ENCODE results near the gene TRIOBP.
A peak's percentile ranks its signal among the peaks of the same experiment; 100 is the strongest.

The TRIOBP gene

DNA sequence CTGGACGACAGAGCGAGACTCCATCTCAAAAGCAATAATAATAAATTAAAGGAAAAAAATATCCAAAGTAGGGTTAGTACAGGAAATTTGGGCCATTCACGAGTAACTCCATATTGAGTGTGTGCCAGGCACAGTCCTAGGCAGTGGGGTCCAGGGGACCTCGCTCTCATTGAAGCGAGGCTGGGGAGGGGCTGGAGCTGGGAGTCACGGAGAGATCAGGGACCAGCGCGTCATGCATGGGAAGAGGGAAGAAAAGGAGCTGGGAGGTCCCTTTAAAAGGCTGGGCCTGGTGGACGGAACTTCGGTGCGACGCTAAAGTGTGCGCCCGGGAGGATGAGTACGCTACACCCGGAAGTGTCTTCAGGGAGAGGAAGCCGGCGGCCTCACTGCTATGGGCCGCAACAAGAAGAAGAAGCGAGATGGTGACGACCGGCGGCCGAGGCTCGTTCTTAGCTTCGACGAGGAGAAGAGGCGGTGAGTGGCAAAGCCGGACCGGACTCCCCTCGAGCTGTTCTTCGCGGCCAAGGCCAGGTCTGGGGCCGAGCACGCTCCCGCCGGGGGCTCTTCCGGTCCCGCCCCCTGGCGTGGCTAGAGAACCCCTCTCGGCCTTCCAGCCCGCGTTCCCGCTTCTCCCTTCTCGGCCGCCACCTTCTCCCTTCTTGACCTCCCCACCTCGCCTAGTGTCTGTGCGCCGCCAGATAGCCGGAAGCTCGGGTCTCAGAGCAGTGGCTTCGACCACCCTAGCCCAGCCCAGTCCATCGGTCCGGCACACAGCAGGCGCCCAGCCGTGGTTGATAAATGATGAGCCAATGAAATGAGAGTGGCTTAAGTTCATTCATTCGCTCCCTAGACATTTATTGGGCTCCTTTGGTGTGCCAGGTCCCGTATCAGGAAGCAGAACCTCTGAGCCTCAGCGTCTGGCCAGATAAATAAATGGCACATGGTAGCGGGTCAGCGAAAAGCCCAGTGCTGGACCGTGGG lies 10.6 kb upstream of the TRIOBP start, which contains the start of gene NOL12 (continued):
- TF ChIP-seq ZNF112 (tag by site-specific recombination; IDR thresholded peaks at IDR 0.05): no peak
- TF ChIP-seq, protein P1, sequence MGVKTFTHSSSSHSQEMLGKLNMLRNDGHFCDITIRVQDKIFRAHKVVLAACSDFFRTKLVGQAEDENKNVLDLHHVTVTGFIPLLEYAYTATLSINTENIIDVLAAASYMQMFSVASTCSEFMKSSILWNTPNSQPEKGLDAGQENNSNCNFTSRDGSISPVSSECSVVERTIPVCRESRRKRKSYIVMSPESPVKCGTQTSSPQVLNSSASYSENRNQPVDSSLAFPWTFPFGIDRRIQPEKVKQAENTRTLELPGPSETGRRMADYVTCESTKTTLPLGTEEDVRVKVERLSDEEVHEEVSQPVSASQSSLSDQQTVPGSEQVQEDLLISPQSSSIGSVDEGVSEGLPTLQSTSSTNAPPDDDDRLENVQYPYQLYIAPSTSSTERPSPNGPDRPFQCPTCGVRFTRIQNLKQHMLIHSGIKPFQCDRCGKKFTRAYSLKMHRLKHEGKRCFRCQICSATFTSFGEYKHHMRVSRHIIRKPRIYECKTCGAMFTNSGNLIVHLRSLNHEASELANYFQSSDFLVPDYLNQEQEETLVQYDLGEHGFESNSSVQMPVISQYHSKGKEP (tag by site-specific recombination; IDR thresholded peaks at IDR 0.05): peak; percentile 38; the same call in 1 of the 2 replicates
- no peak for TF ChIP-seq ZNF677 (tag by site-specific recombination; IDR thresholded peaks at IDR 0.05)
- peak; percentile 78 for TF ChIP-seq KLF9 (tag by site-specific recombination; IDR thresholded peaks at IDR 0.05; ENCODE audit: low read depth)
- no peak for TF ChIP-seq ZNF621 (tag by site-specific recombination; IDR thresholded peaks at IDR 0.05)
- TF ChIP-seq ZNF366 (tag by site-specific recombination; conservative IDR thresholded peaks at IDR 0.05): peak; percentile 51; the same call in 1 of the 2 replicates
- TF ChIP-seq ZNF548 (tag by site-specific recombination; IDR thresholded peaks at IDR 0.05): no peak
- peak; percentile 75; the same call in 1 of the 2 replicates for TF ChIP-seq ZNF610 (tag by site-specific recombination; IDR thresholded peaks at IDR 0.05; ENCODE audit: borderline replicate concordance)
- TF ChIP-seq, protein P2, sequence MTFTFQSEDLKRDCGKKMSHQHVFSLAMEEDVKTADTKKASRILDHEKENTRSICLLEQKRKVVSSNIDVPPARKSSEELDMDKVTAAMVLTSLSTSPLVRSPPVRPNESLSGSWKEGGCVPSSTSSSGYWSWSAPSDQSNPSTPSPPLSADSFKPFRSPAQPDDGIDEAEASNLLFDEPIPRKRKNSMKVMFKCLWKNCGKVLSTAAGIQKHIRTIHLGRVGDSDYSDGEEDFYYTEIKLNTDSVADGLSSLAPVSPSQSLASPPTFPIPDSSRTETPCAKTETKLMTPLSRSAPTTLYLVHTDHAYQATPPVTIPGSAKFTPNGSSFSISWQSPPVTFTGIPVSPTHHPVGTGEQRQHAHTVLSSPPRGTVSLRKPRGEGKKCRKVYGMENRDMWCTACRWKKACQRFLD (tag by site-specific recombination; IDR thresholded peaks at IDR 0.05): 0 out of 2 replicates have a peak, but pooled peaks have one; percentile 64
- TF ChIP-seq ZNF530 (tag by site-specific recombination; IDR thresholded peaks at IDR 0.05; ENCODE audit: low read depth): no peak
- peak; percentile 43; the same call in 1 of the 2 replicates for TF ChIP-seq ZNF10 (tag by site-specific recombination; IDR thresholded peaks at IDR 0.05)
- TF ChIP-seq ZNF202 (tag by site-specific recombination; IDR thresholded peaks at IDR 0.05; ENCODE audit: borderline replicate concordance): no peak
- TF ChIP-seq MEIS1 (CRISPR knock-in tag; IDR thresholded peaks at IDR 0.05; ENCODE audit: borderline replicate concordance): no peak
- TF ChIP-seq GLI2 (tag by site-specific recombination; IDR thresholded peaks at IDR 0.05; ENCODE audit: borderline replicate concordance, low read depth): no peak
- TF ChIP-seq ZNF175 (tag by site-specific recombination; IDR thresholded peaks at IDR 0.05): no peak
- TF ChIP-seq ZNF654 (tag by site-specific recombination; IDR thresholded peaks at IDR 0.05; ENCODE audit: low read depth): no peak; the same call in 1 of the 2 replicates
- TF ChIP-seq ZNF670 (tag by site-specific recombination; IDR thresholded peaks at IDR 0.05; ENCODE audit: low read depth): no peak
- TF ChIP-seq, protein P3, sequence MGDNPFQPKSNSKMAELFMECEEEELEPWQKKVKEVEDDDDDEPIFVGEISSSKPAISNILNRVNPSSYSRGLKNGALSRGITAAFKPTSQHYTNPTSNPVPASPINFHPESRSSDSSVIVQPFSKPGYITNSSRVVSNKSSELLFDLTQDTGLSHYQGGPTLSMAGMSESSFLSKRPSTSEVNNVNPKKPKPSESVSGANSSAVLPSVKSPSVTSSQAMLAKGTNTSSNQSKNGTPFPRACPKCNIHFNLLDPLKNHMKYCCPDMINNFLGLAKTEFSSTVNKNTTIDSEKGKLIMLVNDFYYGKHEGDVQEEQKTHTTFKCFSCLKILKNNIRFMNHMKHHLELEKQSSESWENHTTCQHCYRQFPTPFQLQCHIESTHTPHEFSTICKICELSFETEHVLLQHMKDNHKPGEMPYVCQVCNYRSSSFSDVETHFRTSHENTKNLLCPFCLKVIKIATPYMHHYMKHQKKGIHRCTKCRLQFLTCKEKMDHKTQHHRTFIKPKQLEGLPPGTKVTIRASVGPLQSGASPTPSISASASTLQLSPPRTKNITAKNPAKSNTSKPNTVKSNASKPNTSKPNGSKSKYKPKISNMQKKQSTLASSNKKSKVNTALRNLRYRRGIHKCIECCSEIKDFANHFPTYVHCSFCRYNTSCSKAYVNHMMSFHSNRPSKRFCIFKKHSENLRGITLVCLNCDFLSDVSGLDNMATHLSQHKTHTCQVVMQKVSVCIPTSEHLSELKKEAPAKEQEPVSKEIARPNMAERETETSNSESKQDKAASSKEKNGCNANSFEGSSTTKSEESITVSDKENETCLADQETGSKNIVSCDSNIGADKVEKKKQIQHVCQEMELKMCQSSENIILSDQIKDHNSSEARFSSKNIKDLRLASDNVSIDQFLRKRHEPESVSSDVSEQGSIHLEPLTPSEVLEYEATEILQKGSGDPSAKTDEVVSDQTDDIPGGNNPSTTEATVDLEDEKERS (tag by site-specific recombination; IDR thresholded peaks at IDR 0.05): peak; percentile 29; the same call in 1 of the 2 replicates
- TF ChIP-seq ZNF600 (tag by site-specific recombination; IDR thresholded peaks at IDR 0.05): no peak
- TF ChIP-seq, protein P4, sequence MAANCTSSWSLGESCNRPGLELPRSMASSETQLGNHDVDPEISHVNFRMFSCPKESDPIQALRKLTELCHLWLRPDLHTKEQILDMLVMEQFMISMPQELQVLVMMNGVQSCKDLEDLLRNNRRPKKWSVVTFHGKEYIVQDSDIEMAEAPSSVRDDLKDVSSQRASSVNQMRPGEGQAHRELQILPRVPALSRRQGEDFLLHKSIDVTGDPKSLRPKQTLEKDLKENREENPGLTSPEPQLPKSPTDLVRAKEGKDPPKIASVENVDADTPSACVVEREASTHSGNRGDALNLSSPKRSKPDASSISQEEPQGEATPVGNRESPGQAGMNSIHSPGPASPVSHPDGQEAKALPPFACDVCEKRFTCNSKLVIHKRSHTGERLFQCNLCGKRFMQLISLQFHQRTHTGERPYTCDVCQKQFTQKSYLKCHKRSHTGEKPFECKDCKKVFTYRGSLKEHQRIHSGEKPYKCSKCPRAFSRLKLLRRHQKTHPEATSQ (tag by site-specific recombination; IDR thresholded peaks at IDR 0.05): peak; percentile 96
- peak; percentile 95 for TF ChIP-seq ZBTB17 (tag by site-specific recombination; IDR thresholded peaks at IDR 0.05)
- TF ChIP-seq, protein P5, sequence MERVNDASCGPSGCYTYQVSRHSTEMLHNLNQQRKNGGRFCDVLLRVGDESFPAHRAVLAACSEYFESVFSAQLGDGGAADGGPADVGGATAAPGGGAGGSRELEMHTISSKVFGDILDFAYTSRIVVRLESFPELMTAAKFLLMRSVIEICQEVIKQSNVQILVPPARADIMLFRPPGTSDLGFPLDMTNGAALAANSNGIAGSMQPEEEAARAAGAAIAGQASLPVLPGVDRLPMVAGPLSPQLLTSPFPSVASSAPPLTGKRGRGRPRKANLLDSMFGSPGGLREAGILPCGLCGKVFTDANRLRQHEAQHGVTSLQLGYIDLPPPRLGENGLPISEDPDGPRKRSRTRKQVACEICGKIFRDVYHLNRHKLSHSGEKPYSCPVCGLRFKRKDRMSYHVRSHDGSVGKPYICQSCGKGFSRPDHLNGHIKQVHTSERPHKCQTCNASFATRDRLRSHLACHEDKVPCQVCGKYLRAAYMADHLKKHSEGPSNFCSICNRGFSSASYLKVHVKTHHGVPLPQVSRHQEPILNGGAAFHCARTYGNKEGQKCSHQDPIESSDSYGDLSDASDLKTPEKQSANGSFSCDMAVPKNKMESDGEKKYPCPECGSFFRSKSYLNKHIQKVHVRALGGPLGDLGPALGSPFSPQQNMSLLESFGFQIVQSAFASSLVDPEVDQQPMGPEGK (tag by site-specific recombination; IDR thresholded peaks at IDR 0.05): peak; percentile 97
- no peak for TF ChIP-seq ZFP41 (tag by site-specific recombination; IDR thresholded peaks at IDR 0.05; ENCODE audit: borderline replicate concordance)
- no peak for TF ChIP-seq ZNF473 (tag by site-specific recombination; IDR thresholded peaks at IDR 0.05)
- TF ChIP-seq, protein P6, sequence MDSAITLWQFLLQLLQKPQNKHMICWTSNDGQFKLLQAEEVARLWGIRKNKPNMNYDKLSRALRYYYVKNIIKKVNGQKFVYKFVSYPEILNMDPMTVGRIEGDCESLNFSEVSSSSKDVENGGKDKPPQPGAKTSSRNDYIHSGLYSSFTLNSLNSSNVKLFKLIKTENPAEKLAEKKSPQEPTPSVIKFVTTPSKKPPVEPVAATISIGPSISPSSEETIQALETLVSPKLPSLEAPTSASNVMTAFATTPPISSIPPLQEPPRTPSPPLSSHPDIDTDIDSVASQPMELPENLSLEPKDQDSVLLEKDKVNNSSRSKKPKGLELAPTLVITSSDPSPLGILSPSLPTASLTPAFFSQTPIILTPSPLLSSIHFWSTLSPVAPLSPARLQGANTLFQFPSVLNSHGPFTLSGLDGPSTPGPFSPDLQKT (IDR thresholded peaks at IDR 0.05; ENCODE audit: borderline replicate concordance, low read depth, low read length): 0 out of 2 replicates have a peak, but pooled peaks have one; percentile 83
- TF ChIP-seq ZNF174 (tag by site-specific recombination; IDR thresholded peaks at IDR 0.05): no peak
- peak; percentile 90 for TF ChIP-seq KLF10 (tag by site-specific recombination; IDR thresholded peaks at IDR 0.05)
- peak; percentile 82 for TF ChIP-seq ZNF24 (tag by site-specific recombination; IDR thresholded peaks at IDR 0.05)

Data from HEK293 (cell line).